SK-N-SH treated with all-trans-retinoic acid at 6 μM for 48 hours (cell line): Measurements from ENCODE around the gene DNAJB2.
"Not testable (repeated sequence)": the region's sequence is repeated elsewhere in the genome, so short reads cannot be mapped to it uniquely, and the experiment has no call there.

Experiments
- ISL1 ChIP-seq: fragments of 250-450 bp; sonication (Bioruptor Pico); IDR thresholded peaks from 2 replicates; pipeline ENCODE4 v2.1.2; 2022; ENCODE audit warnings: mild to moderate bottlenecking, moderate library complexity
- RARB ChIP-seq: fragments of 250-450 bp; sonication (Bioruptor Pico); IDR thresholded peaks from 2 replicates; pipeline ENCODE4 v1.8.0; 2021; ENCODE audit warnings: mild to moderate bottlenecking, moderate library complexity
- SNAI2 ChIP-seq: fragments of 250-450 bp; sonication (Bioruptor Pico); IDR thresholded peaks from 2 replicates; pipeline ENCODE4 v1.5.0; 2020; ENCODE audit warnings: mild to moderate bottlenecking, moderate library complexity
- ZFP3 ChIP-seq: fragments of 250-450 bp; sonication (Bioruptor Pico); IDR thresholded peaks from 2 replicates; pipeline ENCODE4 v1.5.0; 2020; ENCODE audit warnings: mild to moderate bottlenecking, moderate library complexity

- not testable (repeated sequence) for TF ChIP-seq ZFP3; SNAI2 (CRISPR knock-in tag); RARB (CRISPR knock-in tag); ISL1 (CRISPR knock-in tag)
Observed at GRCh38 chr2:219312683-219313263, 33.6 kb downstream of the DNAJB2 start.
